Activated gamma-delta T cell treated with Interleukin-2 at 50 U/mL for 16 hours (primary cell): Measurements from ENCODE around the gene CDK12.
A peak's percentile ranks its signal among the peaks of the same experiment; 100 is the strongest.
"Not testable (repeated sequence)": the region's sequence is repeated elsewhere in the genome, so short reads cannot be mapped to it uniquely, and the experiment has no call there.

Experiments used
- DNase-seq: peaks from one replicate; pipeline ENCODE4 v3.0.0-alpha.2; 2020

Gene CDK12

GRCh38 chr17:39508987-39509386, 47.7 kb downstream of the CDK12 start:
- no peak for DNase-seq

GRCh38 chr17:39513309-39513708, 52.0 kb downstream of the CDK12 start:
- no peak for DNase-seq

- DNase-seq: no peak
These were observed 52.6 kb downstream of the CDK12 start for GRCh38 chr17:39513915-39514314.

GRCh38 chr17:39517224-39517623, 55.9 kb downstream of the CDK12 start:
- no peak for DNase-seq

- DNase-seq: no peak
These were observed 64.7 kb downstream of the CDK12 start for GRCh38 chr17:39525801-39526506.

- DNase-seq: no peak
These were observed 66.0 kb downstream of the CDK12 start for GRCh38 chr17:39527220-39527813.

GRCh38 chr17:39529455-39529854, 68.2 kb downstream of the CDK12 start:
- no peak for DNase-seq

GRCh38 chr17:39530513-39530912, 69.2 kb downstream of the CDK12 start:
- no peak for DNase-seq

- DNase-seq: no peak
These were observed 70.0 kb downstream of the CDK12 start for GRCh38 chr17:39531252-39531651.

GRCh38 chr17:39533891-39534290, 72.6 kb downstream of the CDK12 start:
- no peak for DNase-seq

- no peak for DNase-seq
These were observed 73.6 kb downstream of the CDK12 start for GRCh38 chr17:39534768-39535405.

GRCh38 chr17:39536468-39536867, 75.2 kb downstream of the CDK12 start:
- DNase-seq: no peak

- DNase-seq: not testable (repeated sequence)
These were observed 76.1 kb downstream of the CDK12 start for GRCh38 chr17:39537364-39537763.

GRCh38 chr17:39538866-39539265, 77.6 kb downstream of the CDK12 start:
- DNase-seq: no peak

- no peak for DNase-seq
These were observed 79.3 kb downstream of the CDK12 start for GRCh38 chr17:39540611-39541010.

GRCh38 chr17:39541652-39542051, 80.4 kb downstream of the CDK12 start:
- no peak for DNase-seq

GRCh38 chr17:39543176-39543575, 81.9 kb downstream of the CDK12 start:
- no peak for DNase-seq

GRCh38 chr17:39543664-39544063, 82.4 kb downstream of the CDK12 start:
- no peak for DNase-seq

- not testable (repeated sequence) for DNase-seq
These were observed 83.1 kb downstream of the CDK12 start for GRCh38 chr17:39544361-39544760.

GRCh38 chr17:39547713-39548478, 86.6 kb downstream of the CDK12 start:
- DNase-seq: peak; percentile 72

- no peak for DNase-seq
These were observed 87.4 kb downstream of the CDK12 start for GRCh38 chr17:39548494-39549225.

- DNase-seq: no peak
These were observed 88.7 kb downstream of the CDK12 start for GRCh38 chr17:39549747-39550573.
